Fibroblast of villous mesenchyme (primary cell): ENCODE results near the gene ADARB1. TPM values are rescaled to one million over a fixed set of nuclear protein-coding genes. Genes with fewer than 3 reads are reported as not detected.

Experiments
- DNase-seq: peaks from one replicate; pipeline ENCODE4 v3.0.0-alpha.2; 2010; ENCODE audit warnings: low read depth
- H3K4me3 ChIP-seq: 2 replicates; pipeline ENCODE4 v1.5.1; 2011; ENCODE audit warnings: low read depth, mild to moderate bottlenecking, low read length
- CTCF ChIP-seq: IDR thresholded peaks from 2 replicates; pipeline ENCODE4 v1.5.1; 2012; ENCODE audit warnings: low read depth, mild to moderate bottlenecking, low read length; ENCODE audit not compliant: insufficient read depth
- total RNA-seq: library from RNA; depleted of rRNA; stranded (reverse); fragments of >200 nt; gene quantifications from 2 replicates; pipeline ENCODE4 v1.2.3, GENCODE V29; 2012

ADARB1 gene
- total RNA-seq, 1 donor = 16.4 TPM

GRCh38 chr21:45225041-45225740 lies 150.8 kb downstream of the ADARB1 start:
- no peak for DNase-seq
- H3K4me3 ChIP-seq = no peak overlapping the region

GRCh38 chr21:45225741-45226327 lies 151.5 kb downstream of the ADARB1 start:
- no peak for TF ChIP-seq CTCF
- no peak for DNase-seq
- H3K4me3 ChIP-seq = no peak overlapping the region

More at GRCh38 chr21:45225041-45225740, 150.8 kb downstream of the ADARB1 start:
- TF ChIP-seq CTCF = no peak

GRCh38 chr21:45226540-45227326 lies 152.4 kb downstream of the ADARB1 start:
- no peak overlapping the region for H3K4me3 ChIP-seq
- TF ChIP-seq CTCF = no peak
- peak; percentile 22 for DNase-seq

GRCh38 chr21:45227735-45228134 lies 153.4 kb downstream of the ADARB1 start:
- DNase-seq = no peak
- peak; percentile 6 for TF ChIP-seq CTCF
- no peak overlapping the region for H3K4me3 ChIP-seq

- no peak overlapping the region for H3K4me3 ChIP-seq
- peak; percentile 95 for DNase-seq
- TF ChIP-seq CTCF = no peak
Observed at GRCh38 chr21:45228171-45228641, 153.8 kb downstream of the ADARB1 start.

GRCh38 chr21:45228656-45229240 lies 154.4 kb downstream of the ADARB1 start:
- no peak for TF ChIP-seq CTCF
- DNase-seq = no peak
- H3K4me3 ChIP-seq = no peak overlapping the region
